Fibroblast of skin of abdomen (primary cell): ENCODE results near the gene FOXO1.

Experiments used
- DNase-seq: peaks from one replicate; pipeline ENCODE4 v3.0.0-alpha.2; 2013

FOXO1 gene

DNA sequence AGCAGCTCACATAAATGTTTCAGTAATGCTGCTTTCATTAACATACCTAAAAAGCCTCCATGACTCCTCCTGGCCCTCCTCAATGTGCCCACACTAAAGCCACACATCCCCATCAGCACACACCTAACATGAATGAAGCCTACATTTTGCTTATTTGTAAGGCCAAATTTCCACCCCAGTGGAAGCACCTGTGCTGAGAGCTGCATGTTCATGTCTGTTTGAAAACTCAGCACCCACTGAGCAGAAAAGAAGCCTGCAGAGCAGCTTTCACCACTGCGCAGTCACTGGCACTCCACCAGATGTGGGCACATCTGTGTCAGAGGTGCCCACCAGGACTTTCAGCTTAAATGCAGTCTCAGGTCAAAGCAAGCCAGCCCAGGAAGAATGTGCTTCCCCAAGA is 93.5 kb downstream of the FOXO1 start:
- DNase-seq: no peak

DNA sequence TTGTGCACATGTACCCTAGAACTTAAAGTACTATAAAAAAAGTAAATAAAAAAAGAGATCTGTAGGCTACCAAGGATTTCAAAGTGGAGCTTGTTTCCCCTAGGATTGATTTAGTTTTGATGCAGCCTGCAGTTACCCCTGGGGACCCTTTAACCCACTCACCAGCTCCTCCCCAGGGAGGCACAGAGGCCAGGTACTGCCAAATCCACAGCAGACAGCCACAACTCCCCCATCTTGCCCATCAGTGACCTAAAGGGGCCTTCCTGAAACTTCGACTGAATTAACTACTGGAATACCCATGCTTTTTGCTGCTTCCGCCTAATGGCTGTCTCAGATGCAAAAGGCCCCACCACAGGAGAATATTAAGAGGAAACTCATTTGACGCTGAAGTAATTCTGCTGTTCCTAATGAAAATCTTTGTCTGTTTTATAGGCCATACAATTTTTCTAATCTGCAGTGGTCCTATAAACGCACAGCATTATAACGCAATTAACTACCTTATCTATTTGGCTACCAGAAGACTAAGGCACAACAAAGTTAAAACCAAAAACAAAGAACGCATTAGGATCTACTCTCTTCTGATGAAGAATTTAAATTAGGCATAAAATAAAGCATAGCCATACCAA is 95.0 kb downstream of the FOXO1 start:
- DNase-seq: no peak

DNA sequence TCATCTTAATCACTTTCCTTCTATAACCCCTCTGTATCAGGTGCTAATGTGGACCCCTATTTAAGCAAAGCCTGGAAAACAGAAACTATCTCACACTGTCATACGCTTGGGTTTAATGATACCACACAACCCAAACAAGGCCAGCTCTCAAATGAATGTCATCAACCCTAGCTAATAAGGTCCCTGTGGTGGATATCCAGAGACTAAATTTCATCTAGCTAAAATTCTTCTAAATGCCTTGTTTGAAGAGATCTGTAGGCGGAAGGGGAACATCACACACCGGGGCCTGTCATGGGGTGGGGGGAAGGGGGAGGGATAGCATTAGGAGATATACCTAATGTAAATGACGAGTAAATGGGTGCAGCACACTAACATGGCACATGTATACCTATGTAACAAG is 95.5 kb downstream of the FOXO1 start:
- no peak for DNase-seq

DNA sequence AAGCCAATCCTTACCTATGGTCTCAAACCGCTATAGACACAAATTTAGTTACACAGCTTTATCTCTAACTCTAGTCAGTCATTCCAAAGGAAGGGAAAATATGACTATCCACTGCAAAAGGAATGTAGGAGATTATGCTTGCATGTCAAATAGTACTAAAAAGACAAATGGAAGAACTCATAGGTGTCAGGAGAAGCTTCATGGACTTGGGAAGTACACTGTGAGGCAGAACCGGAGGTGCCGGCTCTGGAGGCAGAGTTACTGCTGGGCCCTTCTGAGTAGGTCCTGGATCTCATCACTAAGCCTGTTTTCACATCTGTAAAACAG is 97.5 kb downstream of the FOXO1 start:
- DNase-seq: peak; percentile 12

DNA sequence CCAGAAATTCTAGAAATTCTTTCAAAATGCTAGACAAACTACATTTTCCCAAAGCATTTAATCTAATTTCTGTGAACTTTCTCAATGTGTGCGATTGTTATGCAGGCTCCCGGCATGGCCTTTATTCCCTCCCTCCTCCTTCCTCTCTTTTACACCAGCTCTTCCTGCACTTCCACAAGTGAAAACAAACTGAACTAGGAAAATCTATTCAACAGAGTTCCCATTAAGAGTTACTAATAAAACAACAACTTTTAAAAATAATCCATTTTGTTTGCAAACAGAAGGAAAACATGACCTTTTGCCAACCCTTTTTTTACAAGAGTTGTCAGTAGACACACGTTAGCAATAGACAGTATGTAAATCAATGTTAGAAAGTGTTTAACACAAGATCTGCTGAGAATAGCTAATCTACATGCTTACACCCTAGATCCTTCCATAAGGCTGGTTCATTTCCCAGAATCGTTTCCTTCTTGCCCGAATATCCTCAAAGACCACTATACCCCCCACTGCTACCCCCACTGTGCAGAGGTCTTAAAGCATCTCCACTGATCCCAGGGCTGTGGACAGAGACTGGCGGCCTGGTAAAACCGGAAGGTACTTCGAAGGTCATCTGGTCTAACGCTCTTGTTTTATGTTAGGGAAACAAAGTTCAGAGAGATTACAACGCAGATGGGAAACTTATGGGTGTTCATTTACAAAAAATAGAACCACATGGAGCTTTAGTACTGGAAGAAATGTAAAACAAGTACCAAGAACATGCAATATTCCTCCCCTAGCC is 98.0 kb downstream of the FOXO1 start:
- DNase-seq: no peak

DNA sequence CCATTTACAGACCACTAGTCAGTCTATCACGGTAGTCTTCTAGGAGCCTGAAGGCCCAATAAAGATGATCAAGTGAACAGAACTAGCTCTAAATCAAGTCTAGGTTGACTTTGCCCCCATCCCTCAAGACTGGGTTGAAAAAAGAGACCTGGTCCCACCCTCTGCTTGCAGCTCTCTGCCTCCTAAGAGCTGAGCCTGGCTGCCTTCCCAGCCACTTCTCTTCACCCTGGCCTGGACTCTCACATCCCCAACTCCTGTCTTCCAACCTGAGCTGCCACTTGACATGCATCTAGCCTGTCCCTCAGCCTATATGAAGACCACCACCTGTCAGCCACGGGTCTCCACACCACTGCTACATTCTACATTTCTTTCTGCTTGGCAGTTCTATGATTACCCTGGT is 99.6 kb downstream of the FOXO1 start:
- no peak for DNase-seq

DNA sequence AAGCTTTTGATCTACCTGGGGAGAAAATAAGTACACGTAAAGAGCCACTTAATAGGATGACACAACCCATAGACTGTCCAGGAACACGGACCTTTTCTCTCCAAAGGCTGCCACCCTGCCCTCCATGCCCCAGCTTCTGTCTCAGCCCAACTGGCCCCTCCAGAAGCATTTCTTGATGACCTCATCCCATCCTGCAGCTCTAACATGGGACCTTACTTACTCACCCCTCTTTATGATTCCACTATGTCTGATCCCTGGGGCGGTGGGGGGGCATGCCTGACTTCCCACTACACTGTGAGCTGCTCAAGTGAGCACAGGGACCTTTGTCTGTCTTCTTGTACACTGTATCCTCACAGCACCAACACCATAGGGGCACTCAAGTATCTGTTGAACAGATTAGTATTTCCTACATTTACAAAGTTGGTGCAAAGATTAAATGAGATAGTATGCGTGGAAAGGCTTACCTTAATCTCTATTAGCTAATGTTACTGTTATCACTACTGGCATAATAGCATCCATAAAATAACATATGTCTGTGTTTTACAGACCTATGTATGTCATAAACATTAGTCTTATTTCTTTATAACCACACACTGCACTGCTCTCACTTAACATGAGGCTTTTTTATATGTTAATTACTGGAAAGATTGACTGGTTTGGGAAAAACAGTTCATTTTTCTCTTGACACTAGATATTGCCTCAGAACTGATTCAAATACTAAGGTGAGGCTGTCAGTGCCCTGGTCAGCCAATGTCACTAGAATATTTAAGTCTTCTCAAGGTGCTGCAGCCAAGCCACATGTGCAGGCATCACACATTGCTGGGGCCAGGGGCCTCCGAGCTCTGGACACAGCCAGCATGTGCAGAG is 100.9 kb downstream of the FOXO1 start:
- DNase-seq: no peak

DNA sequence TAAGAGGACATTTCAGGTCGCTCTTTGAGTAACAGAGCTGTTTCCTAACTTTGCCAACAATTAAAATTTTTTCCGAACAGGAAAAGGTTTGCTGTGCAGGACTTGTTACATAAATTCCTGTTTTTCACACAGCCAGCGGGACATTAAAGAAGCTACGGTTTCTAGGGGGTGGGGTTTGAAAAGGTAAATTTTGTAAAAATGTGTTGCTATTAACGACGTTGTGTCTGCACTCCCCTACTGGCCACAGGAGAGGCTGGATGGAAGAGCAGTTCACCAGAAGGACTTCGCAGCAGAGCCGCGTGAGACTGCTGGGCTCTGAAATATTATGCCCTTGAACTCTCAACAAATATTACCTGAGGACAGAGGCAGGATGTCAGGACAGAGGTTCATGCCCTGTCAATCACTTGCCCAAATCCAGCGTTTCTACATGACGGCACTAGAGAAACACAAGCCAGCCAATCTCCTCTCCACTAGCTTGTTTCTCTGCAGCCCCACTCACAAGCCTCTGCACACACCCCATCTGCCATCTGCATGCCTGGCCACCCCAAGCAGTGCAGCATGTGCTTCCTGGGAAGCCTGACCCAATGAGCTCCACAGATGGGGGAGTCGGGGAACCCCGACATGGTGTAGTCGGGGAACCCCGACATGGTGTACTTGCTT is 102.0 kb downstream of the FOXO1 start:
- DNase-seq: no peak

DNA sequence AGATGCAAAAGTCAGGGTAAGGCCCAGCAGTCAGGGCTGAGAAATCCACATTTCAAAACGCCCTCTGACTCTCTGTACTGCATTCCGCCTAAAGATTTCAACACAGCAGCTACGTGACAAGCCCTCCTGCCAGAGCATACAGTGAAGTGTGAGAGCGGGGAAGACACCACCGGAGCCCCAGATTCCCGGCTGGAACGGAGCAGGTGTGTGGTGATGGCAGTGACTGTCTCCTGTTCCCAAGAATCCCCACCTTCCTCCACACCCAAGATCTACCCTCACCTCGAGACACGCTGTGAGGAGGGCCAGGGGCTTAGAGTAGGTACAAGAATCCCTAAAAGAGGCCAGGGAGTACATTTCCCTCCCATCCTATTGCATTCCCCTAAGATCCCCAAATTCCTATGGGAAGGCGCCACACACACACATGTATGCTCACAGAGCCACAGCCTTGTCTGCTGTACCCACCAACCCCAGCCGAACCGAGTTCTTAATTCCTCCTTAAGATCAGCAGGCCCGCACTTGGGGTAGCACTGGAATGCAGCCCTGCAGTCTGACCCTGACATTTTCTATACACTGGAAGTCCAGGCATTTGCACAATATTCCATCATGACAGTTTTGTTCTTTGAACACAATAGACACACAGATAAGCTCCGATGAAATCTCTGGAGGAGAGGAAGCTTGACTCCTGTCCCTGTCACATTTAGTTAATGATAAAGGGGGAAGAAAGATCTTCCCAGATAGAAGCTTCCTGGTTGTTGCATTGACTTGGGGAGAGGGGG is 102.9 kb downstream of the FOXO1 start:
- no peak for DNase-seq

DNA sequence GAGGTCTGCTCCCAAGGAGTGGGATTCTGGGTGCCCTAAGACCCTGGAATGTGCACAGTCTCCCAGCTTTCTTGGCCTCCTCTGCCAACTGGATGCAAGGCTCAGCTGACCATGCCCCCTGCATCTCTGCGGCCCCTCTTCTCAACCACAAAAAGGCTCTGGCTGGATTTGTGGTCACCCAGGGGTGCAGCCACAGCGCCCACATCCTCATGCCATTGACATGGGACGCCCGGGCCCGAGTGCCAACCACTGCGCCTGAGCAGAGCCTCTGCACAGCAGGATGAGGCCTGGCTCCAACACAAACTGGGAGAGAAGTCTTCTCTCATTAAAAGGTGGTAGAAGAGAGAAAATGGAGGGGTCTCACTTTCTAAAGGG is 103.5 kb downstream of the FOXO1 start:
- no peak for DNase-seq

DNA sequence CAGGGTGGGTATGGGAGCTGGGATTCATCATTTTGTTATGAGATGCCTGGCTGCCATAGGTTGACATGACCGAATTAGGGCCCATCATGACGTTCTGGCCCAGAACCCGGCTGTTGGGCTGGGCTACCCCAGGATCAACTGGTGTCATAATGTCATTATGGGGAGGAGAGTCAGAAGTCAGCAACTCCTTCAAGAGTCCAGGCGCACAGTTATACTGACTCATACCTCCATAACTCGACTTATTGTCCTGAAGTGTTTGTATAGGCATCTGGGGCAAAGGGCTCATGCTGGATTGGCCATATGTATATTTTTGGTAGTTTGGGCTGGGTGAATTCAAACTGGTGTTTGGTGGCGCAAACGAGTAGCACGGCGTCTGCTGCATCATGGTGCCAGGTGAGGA is 106.5 kb downstream of the FOXO1 start:
- DNase-seq: no peak

DNA sequence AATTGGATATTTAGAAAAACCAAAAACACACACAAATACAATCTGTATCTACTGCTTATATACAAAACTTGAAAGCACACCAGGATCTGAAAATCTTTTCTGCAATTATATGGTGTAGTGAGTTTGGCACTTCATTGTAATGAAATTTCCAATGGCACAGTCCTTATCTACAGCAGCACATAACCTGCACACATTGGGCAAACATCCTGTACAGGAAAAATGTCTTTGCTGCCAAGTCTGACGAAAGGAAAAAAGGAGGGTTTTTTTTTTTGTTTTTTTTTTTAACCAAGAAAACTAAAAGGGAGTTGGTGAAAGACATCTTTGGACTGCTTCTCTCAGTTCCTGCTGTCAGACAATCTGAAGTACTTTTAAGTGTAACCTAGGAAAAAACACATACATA is 107.8 kb downstream of the FOXO1 start:
- DNase-seq: no peak

DNA sequence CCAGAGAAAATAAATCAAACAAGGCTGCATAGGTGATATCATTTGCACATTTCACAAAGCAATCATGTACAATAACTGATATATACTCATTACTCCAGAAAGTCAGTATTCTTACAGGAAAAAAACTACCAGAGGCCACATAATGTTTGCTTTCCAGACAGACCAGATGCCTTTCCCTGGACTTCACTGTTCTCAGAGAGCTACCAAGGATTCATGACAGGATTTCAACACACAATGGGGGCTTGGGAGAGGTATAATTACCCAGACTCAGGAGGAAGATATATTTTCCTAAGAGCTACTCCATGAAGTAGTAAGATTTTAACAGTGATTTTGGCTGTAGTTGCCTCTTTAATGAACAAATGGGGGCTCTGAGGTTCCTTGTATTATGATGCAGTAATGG is 110.0 kb downstream of the FOXO1 start:
- DNase-seq: no peak

DNA sequence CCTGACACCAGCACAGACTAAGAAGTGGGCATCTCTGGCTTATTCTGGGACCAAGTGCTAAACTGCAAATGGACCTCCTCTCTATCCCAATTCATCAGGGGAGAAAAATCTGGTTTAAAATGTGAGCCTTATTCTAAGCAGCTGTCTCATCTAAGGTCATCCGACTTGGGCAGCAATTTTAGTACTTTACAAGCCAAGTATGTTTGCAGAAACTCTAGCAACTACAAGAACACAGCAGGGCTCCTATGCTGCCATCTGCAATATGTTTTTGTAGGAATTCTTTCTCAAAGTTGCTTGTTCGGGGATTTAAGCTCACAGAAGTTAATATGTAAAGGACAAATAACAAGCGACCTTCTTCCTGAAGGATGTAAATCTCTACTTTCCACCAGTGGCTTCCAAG is 113.1 kb downstream of the FOXO1 start:
- no peak for DNase-seq

DNA sequence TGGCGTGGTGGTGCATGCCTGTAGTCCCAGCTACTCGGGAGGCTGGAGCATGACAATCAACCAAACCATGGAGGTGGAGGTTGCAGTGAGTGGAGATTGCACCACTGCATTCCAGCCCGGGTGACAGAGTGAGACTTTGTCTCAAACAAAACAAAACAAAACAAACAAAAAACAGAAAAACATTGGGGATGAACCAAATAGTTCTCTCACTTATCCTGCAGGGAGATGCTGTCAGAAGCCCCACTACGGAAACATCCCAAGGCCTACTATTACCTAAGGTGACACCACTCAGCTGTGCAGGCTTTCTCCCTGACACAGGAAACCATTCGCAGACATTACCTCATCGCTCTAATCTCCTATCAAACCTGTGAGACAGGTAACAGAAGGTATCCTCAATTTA is 113.5 kb downstream of the FOXO1 start:
- DNase-seq: no peak

DNA sequence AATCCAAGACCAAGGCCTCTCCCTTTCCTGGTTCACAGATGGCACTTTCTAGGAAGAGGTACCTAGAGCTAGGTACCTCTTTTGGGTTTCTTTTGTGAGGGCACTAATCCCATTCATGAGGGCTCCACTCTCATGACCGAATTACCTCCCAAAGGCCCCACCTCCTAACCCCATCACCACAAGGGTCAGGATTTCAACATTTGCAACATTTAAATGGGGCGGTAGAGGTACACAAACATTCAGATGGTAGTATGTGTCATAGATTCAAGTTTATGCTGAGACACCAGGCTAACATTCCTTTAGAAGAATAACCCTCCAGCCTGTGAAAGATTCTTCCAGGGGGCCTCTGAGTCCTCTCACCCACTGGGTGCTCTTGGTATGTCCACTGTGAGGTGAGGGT is 116.3 kb downstream of the FOXO1 start:
- DNase-seq: no peak

DNA sequence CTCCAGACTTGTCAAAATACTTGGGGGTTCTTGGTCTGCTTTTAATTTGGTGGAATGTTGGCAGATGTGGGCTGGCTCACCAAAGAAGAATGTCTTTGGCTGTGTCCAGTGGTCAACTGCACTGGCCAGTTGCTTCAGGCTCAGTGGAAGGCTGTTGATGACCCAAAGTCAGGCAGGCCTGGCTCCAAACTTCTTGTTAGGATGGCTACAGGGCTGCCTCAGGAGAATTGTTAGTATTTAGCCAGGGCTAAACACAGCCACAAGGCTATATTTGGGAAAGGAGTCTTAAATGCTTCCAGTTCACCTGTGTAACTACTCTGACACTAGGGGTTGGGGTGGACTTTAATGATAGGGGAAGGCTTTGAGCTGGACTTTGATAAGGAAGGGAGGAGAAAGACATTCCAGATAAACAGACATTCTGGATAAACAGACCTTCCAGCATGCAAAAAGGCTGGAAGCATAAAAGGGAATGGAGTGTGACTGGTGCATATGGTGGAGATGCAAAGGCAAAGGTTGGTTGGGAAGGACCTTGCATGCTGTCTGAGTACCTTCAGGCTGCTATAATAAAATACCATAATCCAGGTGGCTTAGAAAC is 116.8 kb downstream of the FOXO1 start:
- DNase-seq: no peak

DNA sequence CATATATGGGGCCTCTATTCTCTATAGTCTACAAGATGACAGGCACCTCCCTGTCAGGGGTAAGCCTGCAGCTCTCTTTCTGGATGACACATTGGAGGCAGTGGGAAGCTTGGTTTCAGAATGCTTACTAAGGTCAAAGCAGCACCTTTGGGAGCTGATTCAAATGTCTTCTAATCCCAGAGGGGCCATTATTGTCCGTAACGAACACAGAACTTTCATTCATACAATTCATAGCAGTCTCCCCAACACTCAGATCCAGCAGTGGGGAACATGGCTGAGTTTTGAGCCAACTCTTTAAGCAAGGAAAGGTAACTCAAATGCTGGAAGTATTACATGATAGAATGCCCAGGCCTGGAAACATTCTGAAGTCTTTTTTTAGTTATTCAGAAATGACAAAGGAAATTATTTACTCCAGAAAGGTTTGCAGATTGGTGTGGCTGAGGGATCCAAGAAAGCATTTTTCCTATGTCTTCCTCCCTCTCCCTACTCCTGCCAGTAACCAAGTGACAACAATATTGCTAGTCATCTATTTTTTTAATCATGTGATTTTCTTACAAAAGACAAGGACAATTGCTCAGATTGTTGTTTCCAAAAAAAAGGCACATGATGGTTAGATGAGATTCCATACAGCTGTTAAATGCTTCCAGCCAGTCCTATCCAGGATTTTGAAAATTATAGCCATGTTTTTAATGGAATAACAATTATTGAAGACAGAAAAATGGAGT is 118.7 kb downstream of the FOXO1 start:
- DNase-seq: no peak

DNA sequence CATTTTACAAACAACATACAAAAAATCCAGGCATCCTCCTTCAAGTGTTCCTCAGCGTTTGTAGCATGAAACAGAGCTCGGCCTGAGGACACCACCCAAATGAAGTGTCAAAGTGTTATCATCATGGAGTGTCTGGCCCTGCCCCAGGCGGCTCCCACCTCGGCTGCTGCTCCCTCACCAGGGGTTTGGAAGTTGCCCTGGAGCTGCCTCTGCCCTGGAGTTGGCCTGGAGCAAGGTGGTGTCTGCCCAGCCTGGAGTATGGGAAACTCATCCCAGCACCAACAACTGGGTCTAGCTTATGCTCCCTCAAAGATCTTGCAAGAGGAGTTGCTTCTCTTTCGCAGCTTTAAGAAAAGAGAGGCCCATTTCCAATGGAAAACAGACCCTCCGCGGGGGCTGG is 120.4 kb downstream of the FOXO1 start:
- DNase-seq: no peak

DNA sequence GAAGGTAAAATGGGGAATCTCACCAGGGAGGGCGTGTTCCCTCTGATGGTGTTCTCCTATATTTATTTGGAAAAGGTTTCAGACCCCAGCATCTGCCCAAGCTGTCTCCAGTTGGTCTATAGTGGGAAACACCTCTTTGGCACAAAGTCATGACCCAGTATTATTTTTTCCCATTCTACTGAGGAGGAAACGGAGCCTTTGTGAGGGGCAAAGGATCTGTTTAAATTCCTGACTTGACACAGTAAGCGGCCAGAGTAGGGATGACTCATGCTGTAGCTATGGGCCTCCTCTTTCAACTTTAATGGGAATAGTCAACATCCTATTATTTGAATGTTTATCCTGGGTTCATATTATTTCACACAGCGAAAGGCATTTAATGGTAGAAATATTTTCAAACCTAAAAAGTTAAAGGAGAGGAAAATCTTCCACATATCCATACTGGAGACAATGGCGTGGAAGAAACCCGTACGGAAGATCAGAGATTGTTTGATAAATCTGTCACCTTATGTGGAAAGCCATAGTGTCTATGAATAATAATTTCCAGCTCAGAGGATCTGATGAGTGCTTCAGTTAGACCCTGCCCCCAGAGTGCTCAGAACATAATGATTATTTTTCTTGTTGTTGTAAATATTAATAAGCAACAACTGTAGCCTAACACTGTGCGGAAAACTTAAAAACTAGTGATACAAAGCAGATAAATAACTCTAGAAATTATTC is 126.0 kb downstream of the FOXO1 start:
- DNase-seq: peak; percentile 83
